HG02943 (cell line): Measurements from ENCODE around the gene PHF12.

Source experiments
- ATAC-seq: cut with Tn5 transposase; IDR thresholded peaks from one replicate; pipeline ENCODE4 v1.9.1; 2021; ENCODE audit warnings: mild to moderate bottlenecking, low read depth, moderate library complexity; ENCODE audit not compliant: unreplicated experiment

PHF12 gene

DNA sequence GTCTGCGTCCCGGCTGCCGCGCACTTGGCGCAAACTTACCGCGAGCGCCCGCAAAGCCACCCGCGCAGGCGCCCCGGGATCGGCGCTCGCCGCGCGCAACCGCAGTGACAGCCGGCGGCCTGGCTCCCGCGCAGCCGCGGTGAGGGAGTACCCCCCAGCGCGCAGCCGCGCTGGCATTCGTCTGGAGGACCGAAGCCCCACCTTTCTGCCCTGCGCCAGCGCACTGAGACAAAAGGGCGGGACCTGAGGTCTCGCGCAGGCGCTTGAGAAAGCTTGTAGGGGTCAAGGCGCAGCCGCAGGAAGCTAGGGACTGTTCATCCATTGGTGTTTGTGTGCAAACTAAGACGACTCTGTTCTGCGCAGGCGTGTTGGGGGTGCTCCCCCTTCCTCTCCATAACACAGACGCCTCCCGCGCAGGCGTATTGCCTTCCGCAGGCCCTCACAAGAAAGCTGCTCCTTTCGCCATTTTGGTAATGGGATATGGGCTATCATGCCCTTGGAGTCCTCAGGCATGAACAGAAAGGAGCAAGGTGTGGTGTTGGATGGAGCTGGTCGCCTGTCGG, at the start of gene PHF12:
Gene PHF12 (minus strand): TSS at position 91 of the 563 bp plus-strand sequence. CDS start 558 bp downstream, outside the sequence.
- peak; percentile 65 for ATAC-seq

- no peak for ATAC-seq
These were observed 49.7 kb upstream of the PHF12 start for GRCh38 chr17:29000973-29001372.

GRCh38 chr17:28999206-28999605, 47.9 kb upstream of the PHF12 start:
- ATAC-seq = no peak

GRCh38 chr17:28997806-28998205, 46.5 kb upstream of the PHF12 start:
- ATAC-seq = no peak

GRCh38 chr17:28996554-28997096, 45.3 kb upstream of the PHF12 start:
- no peak for ATAC-seq

DNA sequence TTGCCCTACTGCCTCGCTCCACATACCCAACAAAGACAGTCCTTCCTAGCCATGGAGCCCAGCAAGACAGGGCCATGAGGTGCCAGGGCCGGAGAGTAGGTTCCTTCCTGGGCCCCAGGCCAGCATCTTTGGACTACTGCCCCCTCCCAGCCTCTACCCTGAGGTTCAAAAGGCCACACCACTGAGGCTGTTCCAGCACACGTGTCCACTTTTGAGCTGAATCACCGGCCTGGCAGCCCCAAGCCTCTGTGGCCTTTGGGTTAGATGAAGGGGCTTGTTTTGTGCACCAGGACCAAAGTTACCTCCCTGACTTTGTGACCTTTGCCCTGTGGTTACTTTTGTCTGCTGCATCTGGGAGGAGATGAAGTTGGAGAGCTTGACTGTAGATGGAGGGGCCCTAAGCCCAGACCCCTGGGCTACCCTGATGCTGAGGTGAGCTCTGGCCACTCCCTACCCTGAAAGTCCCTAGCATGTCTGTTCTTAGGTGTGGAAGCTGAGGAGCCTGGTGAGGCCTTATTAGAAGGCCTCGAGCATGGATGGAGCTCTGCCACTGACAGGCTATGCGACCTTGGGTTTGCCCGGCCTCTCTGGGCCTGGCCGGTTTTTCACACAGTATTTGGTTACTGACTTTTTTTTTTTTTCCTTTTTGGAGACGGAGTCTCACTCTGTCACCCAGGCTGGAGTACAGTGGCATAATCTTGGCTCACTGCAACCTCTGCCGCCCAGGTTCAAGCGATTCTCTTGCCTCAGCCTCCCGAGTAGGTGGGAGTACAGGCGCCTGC, 42.5 kb upstream of the PHF12 start:
- ATAC-seq = no peak

GRCh38 chr17:28992625-28993600, 41.6 kb upstream of the PHF12 start:
- ATAC-seq = no peak

DNA sequence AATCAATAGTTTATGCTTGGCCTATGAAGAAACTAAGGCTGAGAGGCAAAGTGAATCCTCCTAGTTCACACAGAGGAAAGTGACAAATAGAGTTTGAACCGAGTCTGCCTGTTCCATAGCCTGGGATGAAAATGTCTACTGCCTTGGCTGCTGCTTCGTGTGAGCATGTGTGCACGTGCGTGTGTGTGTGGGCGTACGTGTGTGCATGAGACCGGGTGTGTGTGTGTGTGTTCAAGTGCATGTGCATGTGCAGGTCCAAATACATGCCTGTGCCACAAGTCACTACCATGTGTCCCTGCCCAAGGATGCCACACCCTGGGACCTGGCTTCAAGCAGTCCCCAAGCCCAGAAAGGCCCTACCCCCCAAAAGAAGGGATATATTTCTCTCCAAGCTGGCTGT, 40.9 kb upstream of the PHF12 start:
- no peak for ATAC-seq

- ATAC-seq = no peak
These were observed 40.5 kb upstream of the PHF12 start for GRCh38 chr17:28991779-28992178.

DNA sequence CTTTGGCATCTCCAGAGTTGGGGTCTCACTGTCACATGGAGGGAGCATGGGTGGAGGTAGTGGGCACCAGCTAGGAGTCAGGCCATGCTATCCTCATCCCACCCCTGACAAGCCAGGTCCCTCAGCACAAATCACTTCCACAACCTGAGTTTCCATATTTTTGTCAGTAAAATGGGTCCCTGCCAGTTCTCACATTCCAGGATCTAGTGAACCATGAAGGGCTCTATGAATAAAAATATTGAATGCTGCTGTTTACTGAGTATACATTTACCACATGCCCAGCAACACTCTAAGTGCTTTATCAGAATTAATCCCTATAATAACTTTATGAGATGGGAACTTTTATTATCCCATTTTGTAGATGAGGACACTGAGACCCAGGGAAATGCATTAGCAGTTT, 37.7 kb upstream of the PHF12 start:
- ATAC-seq = no peak

DNA sequence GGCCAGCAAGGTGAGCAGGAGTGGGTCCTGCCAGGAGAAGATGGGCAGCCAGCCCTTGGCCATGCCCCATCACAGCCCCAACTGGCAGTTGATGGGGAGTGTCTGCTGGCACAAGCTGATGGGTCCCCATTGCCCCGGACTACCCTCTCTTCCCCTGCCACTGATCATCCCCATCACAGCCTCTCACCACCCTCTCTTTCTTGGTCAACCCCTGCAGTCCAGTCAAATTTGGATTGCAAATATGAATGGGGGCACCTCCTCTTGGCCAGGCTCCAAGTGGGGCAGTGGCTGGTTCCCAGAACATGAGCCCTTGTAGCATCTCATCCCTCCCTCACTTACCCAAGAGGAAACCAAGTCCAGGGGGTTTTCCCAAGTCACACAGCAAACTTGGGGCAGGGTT, 37.2 kb upstream of the PHF12 start:
- ATAC-seq = no peak

DNA sequence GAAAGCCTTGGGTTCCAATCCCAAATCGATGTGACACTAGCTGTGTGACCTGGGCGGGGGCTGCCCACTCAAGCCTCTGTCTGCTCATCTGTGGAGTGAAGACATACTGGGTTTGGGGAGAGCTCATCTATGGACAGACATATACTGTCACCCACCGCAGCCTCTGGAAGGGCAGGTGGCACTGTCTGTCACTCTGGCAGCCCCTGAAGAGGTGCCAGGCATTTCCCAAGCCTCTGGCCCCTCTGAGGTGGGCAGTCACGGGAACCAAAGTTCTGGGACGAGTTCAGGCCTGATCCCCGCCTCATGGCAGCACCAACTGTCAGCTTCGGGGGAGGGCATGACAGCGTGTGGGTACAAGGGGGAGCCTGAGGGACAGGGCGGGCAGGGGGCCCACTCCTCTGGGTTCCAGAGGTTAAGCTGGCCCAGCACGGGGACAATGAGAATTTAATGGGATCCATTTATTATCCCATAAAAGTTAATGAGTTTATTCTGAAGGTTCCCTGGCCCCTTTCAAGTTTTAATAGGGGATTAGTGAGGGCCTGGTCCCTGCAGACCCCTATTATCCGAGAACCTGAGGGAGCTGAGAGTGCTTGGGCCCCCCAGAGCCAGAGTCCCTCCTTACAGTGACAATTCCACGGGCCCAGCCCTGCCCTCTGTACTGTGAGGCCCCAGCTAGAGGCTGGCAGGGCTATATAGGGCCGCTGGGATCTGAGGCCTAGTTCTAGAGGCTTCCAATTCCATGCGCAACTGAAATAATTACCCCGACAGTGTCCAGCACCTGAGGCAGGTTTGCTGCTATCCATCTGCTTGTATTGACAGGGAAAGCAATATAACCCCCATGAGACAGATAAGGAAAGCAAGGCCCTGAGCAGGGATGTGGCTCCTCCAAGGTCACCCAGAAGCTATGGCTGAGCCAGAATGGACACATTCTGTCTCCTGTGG, 35.7 kb upstream of the PHF12 start:
- ATAC-seq = no peak

DNA sequence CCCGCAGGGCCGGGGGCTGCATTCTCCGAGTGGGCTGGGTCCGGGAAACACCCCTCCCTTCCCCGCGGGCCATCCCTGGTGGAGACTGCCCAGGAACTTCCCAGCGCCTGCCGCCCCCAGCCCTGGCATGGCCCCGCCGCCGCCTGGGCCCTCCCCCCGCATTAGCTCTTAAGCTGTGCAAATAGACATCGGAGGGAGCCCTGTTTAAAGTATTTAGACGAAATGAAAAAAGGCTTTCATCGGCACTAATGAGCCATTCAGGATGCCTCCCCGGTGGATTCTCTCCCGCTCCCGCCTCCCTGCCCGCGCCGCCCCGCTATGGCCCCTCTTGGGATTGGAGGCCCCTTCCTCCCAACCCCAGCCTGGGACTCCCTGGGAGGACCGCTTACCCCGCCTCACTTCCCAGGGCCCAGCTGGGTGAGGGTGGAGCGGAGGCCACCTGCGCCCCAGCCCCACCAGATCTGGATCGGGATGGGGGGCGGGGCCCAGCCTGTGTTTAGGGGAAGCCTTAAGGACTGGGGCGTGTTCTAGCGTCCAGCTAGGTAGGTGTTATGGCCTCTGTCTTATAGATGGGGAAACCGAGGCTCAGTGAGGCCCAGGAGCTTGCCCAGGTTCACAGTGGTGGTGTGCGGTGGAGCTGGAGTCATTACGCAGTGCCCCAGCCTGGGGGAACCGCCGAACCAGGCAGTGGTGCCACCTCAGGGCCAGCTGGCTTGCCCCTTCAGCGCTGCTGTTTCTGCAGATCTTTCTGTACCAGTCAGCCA, 34.8 kb upstream of the PHF12 start:
- ATAC-seq = no peak

- ATAC-seq = no peak
These were observed 32.2 kb upstream of the PHF12 start for GRCh38 chr17:28983286-28984230.

DNA sequence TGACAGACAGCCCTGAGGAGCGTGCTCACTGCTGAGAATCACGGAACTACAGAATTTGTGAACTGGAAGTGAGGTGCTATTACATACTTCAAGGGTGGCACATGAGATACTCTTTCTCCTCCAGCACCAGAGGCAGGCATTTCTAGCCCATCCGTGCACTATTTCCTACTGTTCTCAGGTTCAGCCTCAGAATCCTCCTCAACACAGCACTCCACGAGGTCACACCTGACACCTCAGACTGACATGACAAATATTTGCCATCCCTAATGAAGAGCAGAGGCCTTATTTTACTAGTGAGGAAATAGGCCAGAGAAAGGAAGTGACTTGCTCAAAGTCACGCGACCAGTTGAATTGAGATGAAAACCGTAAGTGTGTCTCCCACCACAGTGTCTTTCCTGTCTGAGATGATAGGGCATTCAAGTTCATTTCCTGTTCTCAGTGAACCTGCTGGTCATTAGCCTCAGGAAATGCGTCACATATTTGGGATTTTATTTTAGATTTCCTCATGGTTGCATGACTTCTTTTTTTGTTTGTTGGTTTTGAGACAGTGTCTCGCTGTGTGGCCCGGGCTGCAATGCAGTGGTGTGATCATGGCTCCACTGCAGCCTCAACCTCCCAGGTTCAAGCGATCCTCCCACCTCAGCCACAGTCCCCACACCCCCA, 30.9 kb upstream of the PHF12 start:
- no peak for ATAC-seq

DNA sequence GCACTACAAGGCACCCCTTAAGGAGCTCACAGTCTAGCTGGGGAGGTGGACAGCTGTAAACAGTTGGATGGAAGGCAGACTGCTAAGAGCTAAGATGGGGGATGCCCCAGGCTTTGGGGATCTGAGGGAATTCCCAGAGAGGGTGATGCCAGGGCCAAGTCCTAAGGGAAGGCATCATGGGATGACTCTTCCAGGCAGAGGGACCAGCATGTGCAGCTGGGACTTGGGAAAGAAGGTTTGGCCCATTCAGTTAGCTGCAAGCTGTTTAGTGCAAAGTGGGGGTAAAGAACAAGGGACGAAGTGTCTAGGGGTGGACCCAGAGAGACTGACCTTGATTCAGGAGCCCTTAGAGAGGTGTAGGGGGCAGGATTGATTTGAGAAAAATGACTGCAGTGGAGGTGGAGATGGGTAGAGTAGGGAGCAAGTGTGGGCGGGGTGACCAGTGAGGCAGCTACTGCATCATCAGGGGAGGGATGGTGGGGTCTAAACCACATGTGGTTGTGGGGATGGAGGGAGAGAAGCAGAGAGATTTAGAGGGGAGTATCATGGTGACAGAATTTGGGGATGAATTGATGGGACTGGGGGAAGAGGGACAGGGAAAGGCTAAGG, 27.1 kb upstream of the PHF12 start:
- no peak for ATAC-seq
